GM10248 (cell line): ENCODE measurements around the gene P3H3.

Experiments
- CTCF ChIA-PET: fragments of 300-600 bp; sonication (Branson Sonifier 250); formaldehyde crosslinking; extraction: SDS; loops from one replicate; lab custom pipeline; 2021; ENCODE audit warnings: antibody characterized with exemption; lab: Yijun Ruan, JAX
- POLR2A ChIA-PET: fragments of 350-650 bp; sonication (Branson Sonifier 250); formaldehyde crosslinking; extraction: SDS; loops from one replicate; lab custom pipeline; 2020; ENCODE audit warnings: antibody characterized with exemption; lab: Yijun Ruan, JAX
- DNase-seq: peaks from one replicate; pipeline ENCODE4 v3.0.0; 2012; ENCODE audit errors: extremely low spot score
- TF ChIP-seq, protein P1 (sequence below): IDR thresholded peaks from 2 replicates; pipeline ENCODE4 v1.5.1; 2012; ENCODE audit warnings: mild to moderate bottlenecking, low read depth; ENCODE audit errors: extremely low read depth, missing control alignments, control extremely low read depth

P3H3 gene

DNA sequence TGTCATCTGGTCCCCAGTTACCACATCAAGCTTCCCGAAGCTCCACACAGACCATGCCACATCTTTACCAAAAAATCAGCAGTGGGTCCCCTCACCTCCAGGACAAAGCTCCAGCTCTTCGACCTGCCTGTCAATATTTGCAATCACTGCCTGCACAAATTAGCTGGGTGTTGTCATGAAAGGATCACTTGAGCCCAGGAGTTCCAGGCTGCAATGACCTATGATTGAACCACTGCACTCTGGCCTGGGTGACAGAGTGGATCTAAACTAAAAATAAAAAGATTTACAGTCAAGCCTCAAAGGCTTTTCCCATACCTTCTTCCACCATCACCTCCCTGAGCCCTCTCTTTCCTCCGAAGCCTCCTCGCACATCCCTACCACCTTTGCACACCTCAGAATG, 31.6 kb upstream of the P3H3 start:
- ChIA-PET POLR2A (no interaction called here), CTCF (interaction anchor here (1.0 to 1.1 kb wide), 2 partner anchors 30 to 43 kb away, joined by 3 read pairs; no protein-coding TSS in a partner anchor)
- TF ChIP-seq, protein P1, sequence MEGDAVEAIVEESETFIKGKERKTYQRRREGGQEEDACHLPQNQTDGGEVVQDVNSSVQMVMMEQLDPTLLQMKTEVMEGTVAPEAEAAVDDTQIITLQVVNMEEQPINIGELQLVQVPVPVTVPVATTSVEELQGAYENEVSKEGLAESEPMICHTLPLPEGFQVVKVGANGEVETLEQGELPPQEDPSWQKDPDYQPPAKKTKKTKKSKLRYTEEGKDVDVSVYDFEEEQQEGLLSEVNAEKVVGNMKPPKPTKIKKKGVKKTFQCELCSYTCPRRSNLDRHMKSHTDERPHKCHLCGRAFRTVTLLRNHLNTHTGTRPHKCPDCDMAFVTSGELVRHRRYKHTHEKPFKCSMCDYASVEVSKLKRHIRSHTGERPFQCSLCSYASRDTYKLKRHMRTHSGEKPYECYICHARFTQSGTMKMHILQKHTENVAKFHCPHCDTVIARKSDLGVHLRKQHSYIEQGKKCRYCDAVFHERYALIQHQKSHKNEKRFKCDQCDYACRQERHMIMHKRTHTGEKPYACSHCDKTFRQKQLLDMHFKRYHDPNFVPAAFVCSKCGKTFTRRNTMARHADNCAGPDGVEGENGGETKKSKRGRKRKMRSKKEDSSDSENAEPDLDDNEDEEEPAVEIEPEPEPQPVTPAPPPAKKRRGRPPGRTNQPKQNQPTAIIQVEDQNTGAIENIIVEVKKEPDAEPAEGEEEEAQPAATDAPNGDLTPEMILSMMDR, result no peak
- no peak for DNase-seq

DNA sequence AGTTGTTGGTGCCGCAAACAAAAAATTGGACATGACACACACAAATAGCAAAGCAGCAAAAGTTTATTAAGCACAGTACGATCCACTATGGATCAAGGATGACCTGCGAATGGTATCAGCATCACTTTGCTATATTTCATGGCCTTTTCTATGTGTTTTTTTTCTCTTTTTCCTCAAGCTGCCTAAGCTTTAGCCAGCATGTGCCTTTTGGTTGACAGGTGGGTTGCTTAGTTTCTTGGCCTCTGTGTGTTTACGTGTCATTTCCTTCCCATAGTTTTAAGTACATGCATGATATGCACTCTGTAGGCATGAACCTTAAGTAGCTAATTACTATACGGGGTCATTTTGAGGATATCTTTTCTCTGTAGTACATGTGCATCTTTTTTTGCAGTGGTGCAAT, 29.1 kb upstream of the P3H3 start:
- ChIA-PET POLR2A (no interaction called here), CTCF (interaction anchor here (1.3 kb wide), 1 partner anchor 26 kb away, joined by 4 read pairs; no protein-coding TSS in a partner anchor)
- no peak for DNase-seq
- TF ChIP-seq, protein P1, result no peak

DNA sequence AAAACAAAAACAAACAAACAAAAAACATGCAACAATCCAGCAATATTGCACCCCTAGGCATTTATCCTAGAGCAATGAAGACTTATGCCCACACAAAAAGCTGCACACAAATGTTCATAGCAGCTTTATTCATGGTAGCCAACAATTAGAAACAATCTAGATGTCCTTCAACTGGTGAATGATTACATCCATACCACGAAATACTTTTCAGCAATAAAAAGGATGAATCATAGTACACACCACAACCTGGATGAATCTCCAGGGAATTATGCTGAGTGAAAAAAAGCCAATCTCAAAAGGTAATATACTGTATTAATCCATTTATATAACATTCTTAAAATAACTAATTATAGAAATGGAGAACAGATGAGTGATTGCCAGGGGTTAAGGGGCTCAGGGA, 21.0 kb upstream of the P3H3 start:
- POLR2A ChIA-PET, result no interaction called here
- CTCF ChIA-PET, result interaction anchor here (1.7 to 4.3 kb wide), 2 partner anchors 19 to 54 kb away, joined by 3 to 12 read pairs; partner anchors contain the start of gene MLF2

DNA sequence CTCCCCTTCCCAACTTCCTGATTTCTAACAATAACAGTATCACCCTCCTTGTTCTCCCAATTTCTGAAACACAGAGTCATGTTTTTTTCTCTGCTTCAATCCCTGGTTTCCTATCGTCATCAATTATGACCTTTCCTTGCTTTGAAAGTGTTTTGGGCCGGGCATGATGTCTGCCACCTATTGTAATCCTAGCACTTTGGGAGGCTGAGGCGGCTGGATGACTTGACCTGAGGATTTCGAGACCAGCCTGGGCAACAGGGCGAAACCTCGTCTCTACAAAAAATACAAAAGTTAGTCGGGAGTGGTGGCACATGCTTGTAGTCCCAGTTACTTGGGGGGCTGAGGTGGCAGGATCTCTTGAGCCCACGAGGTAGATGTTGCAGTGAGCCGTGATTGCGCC, 19.2 kb upstream of the P3H3 start:
- ChIA-PET POLR2A (interaction anchor here (0.7 kb wide), 1 partner anchor 233 kb away, joined by 3 read pairs; no protein-coding TSS in a partner anchor), CTCF (interaction anchor here (4.3 kb wide), 1 partner anchor 56 kb away, joined by 12 read pairs; the partner anchor contains the start of gene MLF2)
- no peak for DNase-seq
- TF ChIP-seq, protein P1, result no peak

More for the DNA sequence above, 21.0 kb upstream of the P3H3 start:
- DNase-seq, result no peak
- TF ChIP-seq, protein P1, result no peak

DNA sequence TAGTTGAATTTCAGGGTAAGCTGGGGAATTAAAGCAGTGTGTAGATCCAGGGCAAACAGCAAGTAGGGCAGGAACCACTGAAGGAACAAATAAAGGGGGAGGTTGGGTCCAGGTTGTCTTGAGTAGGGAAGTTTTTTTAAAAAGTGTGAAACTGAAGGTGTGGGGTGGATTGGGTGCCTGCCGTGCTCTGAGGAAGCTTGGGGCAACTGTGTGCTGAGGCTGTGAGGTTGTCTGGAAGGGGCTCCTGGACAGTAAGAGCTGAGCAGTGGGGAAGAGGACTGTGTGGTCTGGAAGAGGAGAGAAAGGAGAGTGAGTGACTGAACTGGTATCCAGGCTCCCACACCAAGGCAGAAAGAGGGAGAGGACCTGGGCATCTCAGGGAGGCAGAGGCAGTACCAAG, 17.4 kb upstream of the P3H3 start:
- POLR2A ChIA-PET, result no interaction called here
- CTCF ChIA-PET, result interaction anchor here (1.0 to 5.5 kb wide), 5 partner anchors 9 to 57 kb away, joined by 3 to 30 read pairs (median 6); partner anchors contain the start of gene MLF2
- TF ChIP-seq, protein P1, result no peak
- no peak for DNase-seq

DNA sequence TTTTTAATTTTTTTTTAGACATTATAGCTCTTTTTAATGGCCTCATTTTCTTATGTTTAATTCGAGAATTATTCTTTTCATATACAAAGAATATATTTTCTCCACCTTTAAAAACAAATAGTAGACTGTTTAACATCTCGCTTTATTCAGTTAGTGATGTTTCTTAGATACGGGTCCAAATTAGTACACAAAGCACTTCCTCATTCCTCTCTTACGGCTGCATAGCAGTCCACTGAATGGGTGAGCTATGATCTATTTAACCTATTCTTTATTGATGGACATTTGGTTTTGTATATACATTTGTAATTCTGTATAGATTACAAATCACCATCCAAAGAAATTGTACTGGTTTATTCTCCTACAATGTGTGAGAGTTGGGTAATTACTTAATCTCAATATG, 14.8 kb upstream of the P3H3 start:
- DNase-seq, result no peak
- CTCF ChIA-PET, result interaction anchor here (0.8 to 5.5 kb wide), 5 partner anchors 12 to 205 kb away, joined by 3 to 30 read pairs (median 3); partner anchors contain the start of genes LPCAT3 and MLF2
- POLR2A ChIA-PET, result no interaction called here
- TF ChIP-seq, protein P1, result no peak
